Measurements from ENCODE around the gene TJAP1.
A peak's percentile ranks its signal among the peaks of the same experiment; 100 is the strongest.
"Not testable (repeated sequence)": the region's sequence is repeated elsewhere in the genome, so short reads cannot be mapped to it uniquely, and the experiment has no call there.

The TJAP1 gene

GRCh38 chr6:43523284-43523683, 45.9 kb downstream of the TJAP1 start:
- Mint-ChIP-seq H3K9me3 (no peaks in the 10 kb centered on the region), H3K27ac (no peak overlapping the region), H3K36me3 (ENCODE audit: low read depth) (no peaks in the 10 kb centered on the region), H3K4me3 (no peak overlapping the region), H3K4me1 (ENCODE audit: low read depth) (peaks cover 5% of the 10 kb centered on the region), H3K27me3 (no peaks in the 10 kb centered on the region)
- intact Hi-C loops (cut with micrococcal nuclease), result no loop called here

- peak overlapping the region; percentile 39 for H3K27ac Mint-ChIP-seq
- H3K4me1 Mint-ChIP-seq (ENCODE audit: low read depth), result peaks cover 5% of the 10 kb centered on the region
- no peak overlapping the region for H3K4me3 Mint-ChIP-seq
- no peaks in the 10 kb centered on the region for H3K36me3 Mint-ChIP-seq (ENCODE audit: low read depth)
- intact Hi-C loops (cut with micrococcal nuclease), result no loop called here
- H3K9me3 Mint-ChIP-seq, result no peaks in the 10 kb centered on the region
- no peaks in the 10 kb centered on the region for H3K27me3 Mint-ChIP-seq
Measured at GRCh38 chr6:43524483-43524961, 47.2 kb downstream of the TJAP1 start.

- no peak overlapping the region for H3K27ac Mint-ChIP-seq
- no peaks in the 10 kb centered on the region for H3K9me3 Mint-ChIP-seq
- peaks cover 50% of the 10 kb centered on the region for H3K36me3 Mint-ChIP-seq (ENCODE audit: low read depth)
- H3K4me1 Mint-ChIP-seq (ENCODE audit: low read depth), result peaks cover 2% of the 10 kb centered on the region
- intact Hi-C loops (cut with micrococcal nuclease), result no loop called here
- no peak overlapping the region for H3K4me3 Mint-ChIP-seq
- H3K27me3 Mint-ChIP-seq, result no peaks in the 10 kb centered on the region
Measured at GRCh38 chr6:43532201-43532600, 54.8 kb downstream of the TJAP1 start.

GRCh38 chr6:43538986-43539385, 61.6 kb downstream of the TJAP1 start:
- H3K27ac Mint-ChIP-seq; H3K9me3 Mint-ChIP-seq; H3K4me3 Mint-ChIP-seq; intact Hi-C loops (cut with micrococcal nuclease); H3K27me3 Mint-ChIP-seq; H3K4me1 Mint-ChIP-seq (ENCODE audit: low read depth): not testable (repeated sequence)
- peaks cover 80% of the 10 kb centered on the region for H3K36me3 Mint-ChIP-seq (ENCODE audit: low read depth)

- peaks cover 81% of the 10 kb centered on the region for H3K36me3 Mint-ChIP-seq (ENCODE audit: low read depth)
Measured at GRCh38 chr6:43539409-43539808, 62.0 kb downstream of the TJAP1 start.

GRCh38 chr6:43540507-43540906, 63.1 kb downstream of the TJAP1 start:
- H3K27ac Mint-ChIP-seq, result no peak overlapping the region
- no peaks in the 10 kb centered on the region for H3K27me3 Mint-ChIP-seq
- no peak overlapping the region for H3K4me3 Mint-ChIP-seq
- peaks cover 81% of the 10 kb centered on the region for H3K36me3 Mint-ChIP-seq (ENCODE audit: low read depth)
- intact Hi-C loops (cut with micrococcal nuclease), result no loop called here
- no peaks in the 10 kb centered on the region for H3K4me1 Mint-ChIP-seq (ENCODE audit: low read depth)
- H3K9me3 Mint-ChIP-seq, result no peaks in the 10 kb centered on the region

More at GRCh38 chr6:43539409-43539808, 62.0 kb downstream of the TJAP1 start:
- H3K9me3 Mint-ChIP-seq; H3K27ac Mint-ChIP-seq; H3K27me3 Mint-ChIP-seq; H3K4me1 Mint-ChIP-seq (ENCODE audit: low read depth); intact Hi-C loops (cut with micrococcal nuclease); H3K4me3 Mint-ChIP-seq: not testable (repeated sequence)

- no peaks in the 10 kb centered on the region for H3K4me1 Mint-ChIP-seq (ENCODE audit: low read depth)
- no peak overlapping the region for H3K27ac Mint-ChIP-seq
- no peaks in the 10 kb centered on the region for H3K9me3 Mint-ChIP-seq
- peaks cover 81% of the 10 kb centered on the region for H3K36me3 Mint-ChIP-seq (ENCODE audit: low read depth)
- no peak overlapping the region for H3K4me3 Mint-ChIP-seq
- intact Hi-C loops (cut with micrococcal nuclease), result no loop called here
- no peaks in the 10 kb centered on the region for H3K27me3 Mint-ChIP-seq
Measured at GRCh38 chr6:43541774-43542471, 64.6 kb downstream of the TJAP1 start.

GRCh38 chr6:43544461-43544860, 67.1 kb downstream of the TJAP1 start:
- Mint-ChIP-seq H3K27me3 (no peaks in the 10 kb centered on the region), H3K9me3 (no peaks in the 10 kb centered on the region), H3K4me1 (ENCODE audit: low read depth) (peaks cover 5% of the 10 kb centered on the region), H3K27ac (no peak overlapping the region), H3K36me3 (ENCODE audit: low read depth) (peaks cover 86% of the 10 kb centered on the region), H3K4me3 (no peak overlapping the region)
- intact Hi-C loops (cut with micrococcal nuclease), result no loop called here

- H3K4me1 Mint-ChIP-seq (ENCODE audit: low read depth), result peaks cover 5% of the 10 kb centered on the region
- no peak overlapping the region for H3K4me3 Mint-ChIP-seq
- peaks cover 98% of the 10 kb centered on the region for H3K36me3 Mint-ChIP-seq (ENCODE audit: low read depth)
- H3K9me3 Mint-ChIP-seq, result no peaks in the 10 kb centered on the region
- intact Hi-C loops (cut with micrococcal nuclease), result no loop called here
- no peak overlapping the region for H3K27ac Mint-ChIP-seq
- no peaks in the 10 kb centered on the region for H3K27me3 Mint-ChIP-seq
Measured at GRCh38 chr6:43547222-43547621, 69.9 kb downstream of the TJAP1 start.
